Measurements from ENCODE around the gene CDC20B.

DNA sequence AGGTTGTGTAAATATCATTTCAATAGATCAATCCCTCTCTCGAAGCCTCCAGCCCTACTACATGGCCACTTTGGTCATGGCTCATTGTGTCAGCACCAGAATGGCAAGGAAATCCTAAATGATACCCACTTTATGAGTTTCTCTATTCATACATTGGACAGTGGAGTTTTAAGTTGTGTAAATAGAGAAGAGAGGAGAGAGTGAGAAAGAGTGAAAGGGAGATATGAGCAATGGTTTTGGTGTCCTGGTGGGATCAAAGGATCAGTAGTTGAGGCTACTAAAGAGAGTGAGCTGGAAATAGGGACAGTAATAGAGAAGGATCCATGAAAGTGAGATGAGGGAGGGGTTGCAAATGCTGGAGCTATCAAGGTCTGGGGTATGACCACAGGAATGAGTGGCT lies 102.0 kb downstream of the CDC20B start:
- TF ChIP-seq YY1 (IDR thresholded peaks at IDR 0.05; ENCODE audit: insufficient read depth, insufficient read length) = no peak
- TF ChIP-seq ZNF274 (IDR thresholded peaks at IDR 0.05; ENCODE audit: low read depth, low read length) = no peak
- no peak for TF ChIP-seq SUZ12 (IDR thresholded peaks at IDR 0.05; ENCODE audit: extremely low read depth, insufficient read depth, insufficient read length)
